Activated gamma-delta T cell treated with Interleukin-2 at 50 U/mL for 16 hours (primary cell): ENCODE data around the gene MEX3D.

Source experiments
- DNase-seq: peaks from one replicate; pipeline ENCODE4 v3.0.0-alpha.2; 2020

Gene MEX3D

DNA sequence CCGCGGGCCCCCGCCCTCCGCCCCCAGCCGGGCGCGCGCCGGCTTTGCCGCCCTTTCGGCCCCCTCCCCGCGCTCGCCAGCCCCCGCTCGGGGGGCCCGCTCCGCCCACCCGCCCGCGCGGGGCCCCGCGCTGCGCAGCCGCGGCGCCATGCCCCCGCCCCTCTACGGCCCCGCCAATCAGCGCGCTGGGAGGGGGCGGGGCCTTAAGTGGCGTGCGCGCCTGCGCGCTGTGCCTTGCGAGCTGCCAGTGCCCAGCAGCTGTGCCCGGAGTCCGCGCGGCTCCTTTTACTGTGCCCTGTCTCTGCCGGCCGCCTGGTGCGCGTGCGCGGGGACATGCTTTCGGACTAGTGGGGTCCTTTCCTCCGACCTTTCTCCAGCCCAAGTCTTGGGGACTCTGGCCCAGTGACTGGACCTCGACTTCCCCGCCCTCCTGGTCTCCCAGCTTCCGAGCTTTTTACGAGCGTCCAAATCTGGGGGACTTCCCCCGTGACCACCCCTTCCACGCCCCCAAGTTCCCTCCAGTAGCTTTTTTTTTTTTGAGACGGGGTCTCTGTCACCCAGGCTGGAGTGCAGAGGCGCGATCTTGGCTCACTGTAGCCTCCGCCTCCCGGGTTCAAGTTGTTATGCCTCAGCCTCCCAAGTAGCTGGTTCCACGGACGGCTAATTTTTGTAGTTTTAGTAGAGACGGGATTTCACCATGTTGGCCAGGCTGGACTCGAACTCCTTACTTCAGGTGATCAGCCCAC, 24.8 kb upstream of the MEX3D start, which contains the start of gene MBD3:
MBD3 (minus strand) TSS at position 111 of the 746 bp plus-strand sequence. CDS start 234 bp downstream, outside the sequence.
- peak; percentile 87 for DNase-seq

DNA sequence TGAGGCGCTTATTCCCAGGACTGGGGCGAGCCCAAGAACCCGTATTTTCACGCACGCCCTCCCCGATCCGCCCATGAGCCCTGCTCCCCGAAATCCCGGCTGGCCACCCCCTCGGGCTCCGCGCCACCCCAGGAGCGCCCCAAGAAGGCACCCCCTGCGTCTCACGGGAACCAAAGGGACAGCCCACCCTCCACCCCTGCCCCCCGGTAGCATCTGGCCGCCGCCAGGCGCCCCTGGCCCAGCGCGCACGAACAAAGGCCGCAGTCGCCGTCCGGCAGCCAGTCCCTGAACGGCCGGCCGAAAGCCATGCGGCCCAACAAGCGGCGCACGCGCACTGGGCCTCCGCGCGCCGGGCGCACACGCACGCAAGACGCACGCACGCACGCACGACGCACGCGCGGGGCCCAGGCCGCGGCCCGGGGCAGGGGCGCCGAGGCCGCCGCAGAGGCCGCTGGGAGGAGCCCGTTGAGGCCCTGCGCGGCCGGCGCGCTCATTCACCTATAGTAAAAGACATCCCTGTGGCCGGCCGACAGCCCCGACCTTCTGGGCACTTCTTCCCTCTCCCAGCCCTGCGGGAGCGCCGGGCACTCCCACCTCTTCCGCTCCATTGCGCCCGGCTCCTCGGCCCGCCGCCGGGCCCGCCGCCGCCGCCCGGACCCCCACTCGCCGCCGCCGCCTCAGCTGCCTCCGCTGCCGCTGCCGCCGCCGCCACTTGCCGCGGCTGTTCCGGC, 24.1 kb upstream of the MEX3D start:
- DNase-seq = peak; percentile 78

- no peak for DNase-seq
These were observed 23.4 kb upstream of the MEX3D start for GRCh38 chr19:1591421-1592023.

DNA sequence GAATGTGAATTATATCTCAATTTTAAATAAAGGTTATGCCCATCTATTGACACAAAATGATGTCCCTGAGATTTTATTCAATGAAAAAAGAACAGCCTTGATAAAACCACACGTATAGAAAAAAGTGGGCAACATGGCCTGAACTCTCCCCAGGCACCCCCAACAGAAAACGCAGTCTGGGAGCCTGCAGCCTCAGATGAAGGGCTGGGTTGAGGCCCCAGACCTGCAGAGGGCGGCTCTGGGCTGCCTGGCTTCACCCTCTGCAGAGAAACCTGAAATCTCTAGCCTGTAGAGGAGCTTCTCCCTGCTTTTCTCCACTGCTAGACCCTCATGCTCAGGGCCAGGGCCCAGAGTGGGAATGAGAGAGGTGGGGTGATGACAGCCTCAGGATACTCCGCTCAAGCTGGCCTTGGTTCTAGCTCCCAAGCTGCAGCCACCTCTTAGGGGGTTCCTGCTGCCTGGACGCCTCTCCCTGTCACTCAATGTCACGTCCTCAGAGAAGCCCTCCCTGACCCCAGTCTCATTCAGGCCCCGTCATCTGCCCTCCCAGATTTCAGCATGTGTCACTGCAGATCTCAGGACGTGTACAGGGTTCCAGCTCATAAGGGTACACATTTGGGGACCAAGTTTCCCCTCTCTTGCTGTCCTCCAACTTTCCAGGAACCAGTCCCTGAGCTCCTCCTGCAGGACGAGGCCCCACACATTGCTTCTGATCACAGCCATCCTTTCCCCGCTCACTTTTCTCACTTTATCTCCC, 22.7 kb upstream of the MEX3D start:
- DNase-seq = no peak

GRCh38 chr19:1587872-1588271, 19.7 kb upstream of the MEX3D start:
- no peak for DNase-seq

GRCh38 chr19:1585243-1585580, 17.1 kb upstream of the MEX3D start:
- DNase-seq = no peak

GRCh38 chr19:1584500-1585242, 16.5 kb upstream of the MEX3D start:
- no peak for DNase-seq

DNA sequence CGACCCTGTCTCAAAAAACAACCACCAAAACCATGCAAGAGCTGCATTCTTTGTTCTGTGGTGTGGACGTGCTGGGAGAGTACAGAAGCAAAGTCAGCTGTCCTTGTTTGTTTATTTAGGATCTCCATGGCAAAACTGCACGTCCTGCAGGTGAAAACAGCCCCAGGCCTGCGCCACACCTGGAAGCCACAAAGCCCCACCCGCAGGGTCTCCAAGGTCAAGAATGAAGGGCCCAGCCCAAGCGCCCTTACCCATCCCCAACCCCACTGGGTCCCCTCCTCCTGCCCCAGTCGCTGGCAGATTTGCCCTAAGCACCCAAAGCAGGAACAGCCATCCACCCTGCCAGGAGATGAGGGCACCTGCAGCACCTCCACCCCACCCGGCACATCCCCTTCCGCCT, 14.1 kb upstream of the MEX3D start:
- no peak for DNase-seq

- DNase-seq = no peak
These were observed 12.8 kb upstream of the MEX3D start for GRCh38 chr19:1580957-1581356.

- no peak for DNase-seq
These were observed 12.3 kb upstream of the MEX3D start for GRCh38 chr19:1580382-1580781.

- DNase-seq = no peak
These were observed 11.1 kb upstream of the MEX3D start for GRCh38 chr19:1579222-1579621.

DNA sequence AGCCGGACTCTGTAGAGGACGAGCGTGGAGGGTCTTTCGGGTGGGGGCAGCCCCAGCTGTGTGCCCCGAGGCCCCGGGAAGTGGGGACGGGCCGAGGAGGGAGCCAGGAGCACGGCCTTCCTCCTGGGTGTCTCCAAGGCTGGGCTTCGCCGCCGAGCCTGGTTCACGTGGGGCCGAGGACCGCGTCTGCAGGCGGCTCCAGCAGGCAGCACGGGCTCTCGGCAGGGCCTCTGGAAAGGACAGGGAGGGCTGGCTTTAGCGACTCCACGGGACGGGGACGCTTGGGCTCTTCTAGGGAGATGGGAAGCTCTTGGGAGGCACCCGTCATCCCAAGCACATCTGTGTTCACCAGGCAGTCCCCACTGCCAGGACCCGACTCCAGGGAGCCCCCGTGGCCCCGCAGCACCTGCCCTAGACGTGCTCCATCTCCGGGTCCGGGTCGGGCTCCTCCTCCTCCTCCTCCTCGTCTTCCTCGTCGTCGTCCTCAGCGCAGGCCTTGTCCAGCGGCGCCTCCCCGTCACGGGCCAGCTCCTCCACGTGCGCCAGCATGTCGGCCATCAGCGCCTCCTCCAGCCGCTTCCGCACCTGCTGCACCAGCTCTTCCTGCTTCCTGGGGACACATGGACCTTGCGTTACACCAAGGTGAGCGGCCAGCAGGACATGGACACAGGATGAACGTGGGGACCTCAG, 9.9 kb upstream of the MEX3D start:
- no peak for DNase-seq

DNA sequence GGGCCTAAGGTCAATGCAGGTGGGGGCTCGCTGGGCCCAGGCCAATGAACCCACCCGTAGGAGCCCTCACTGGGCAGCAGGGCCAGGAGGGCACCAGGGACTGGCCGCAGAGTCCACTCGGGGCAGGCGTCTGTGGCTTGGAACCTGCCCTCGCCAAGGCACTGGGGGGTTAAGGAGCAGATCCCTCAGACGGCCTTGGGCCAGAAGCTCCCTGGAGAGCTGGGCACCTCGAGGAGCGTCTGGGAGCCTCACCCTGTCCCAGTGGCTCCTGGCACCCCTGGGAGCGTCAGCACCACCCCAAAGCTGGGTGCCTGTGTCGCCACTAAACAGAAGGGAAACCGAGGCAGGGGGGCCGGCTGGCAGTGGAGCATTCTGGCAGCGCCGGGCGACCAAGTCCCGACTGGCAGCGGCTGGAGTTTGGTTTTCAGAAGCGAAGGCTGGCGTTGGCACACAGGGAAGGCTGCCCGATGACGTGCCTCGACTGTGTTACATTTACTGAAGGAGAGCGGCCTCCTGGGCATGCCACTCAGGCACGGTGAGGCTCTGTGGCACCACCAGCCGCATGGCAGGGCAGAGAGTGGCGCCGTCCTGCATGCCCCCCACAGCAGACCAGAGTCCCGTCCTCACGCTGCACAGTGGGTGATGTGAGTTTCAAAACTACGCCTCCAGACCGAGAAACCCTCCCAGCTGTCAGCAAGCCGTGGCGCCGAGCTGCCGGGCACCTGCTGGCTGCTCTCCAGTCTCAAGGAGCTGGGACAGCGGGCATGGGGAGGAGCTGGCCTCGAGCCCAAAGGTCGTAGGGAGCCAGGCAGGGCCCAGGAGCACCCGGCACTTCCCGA, 9.2 kb upstream of the MEX3D start:
- DNase-seq = no peak

GRCh38 chr19:1576242-1577089, 8.3 kb upstream of the MEX3D start:
- DNase-seq = no peak

DNA sequence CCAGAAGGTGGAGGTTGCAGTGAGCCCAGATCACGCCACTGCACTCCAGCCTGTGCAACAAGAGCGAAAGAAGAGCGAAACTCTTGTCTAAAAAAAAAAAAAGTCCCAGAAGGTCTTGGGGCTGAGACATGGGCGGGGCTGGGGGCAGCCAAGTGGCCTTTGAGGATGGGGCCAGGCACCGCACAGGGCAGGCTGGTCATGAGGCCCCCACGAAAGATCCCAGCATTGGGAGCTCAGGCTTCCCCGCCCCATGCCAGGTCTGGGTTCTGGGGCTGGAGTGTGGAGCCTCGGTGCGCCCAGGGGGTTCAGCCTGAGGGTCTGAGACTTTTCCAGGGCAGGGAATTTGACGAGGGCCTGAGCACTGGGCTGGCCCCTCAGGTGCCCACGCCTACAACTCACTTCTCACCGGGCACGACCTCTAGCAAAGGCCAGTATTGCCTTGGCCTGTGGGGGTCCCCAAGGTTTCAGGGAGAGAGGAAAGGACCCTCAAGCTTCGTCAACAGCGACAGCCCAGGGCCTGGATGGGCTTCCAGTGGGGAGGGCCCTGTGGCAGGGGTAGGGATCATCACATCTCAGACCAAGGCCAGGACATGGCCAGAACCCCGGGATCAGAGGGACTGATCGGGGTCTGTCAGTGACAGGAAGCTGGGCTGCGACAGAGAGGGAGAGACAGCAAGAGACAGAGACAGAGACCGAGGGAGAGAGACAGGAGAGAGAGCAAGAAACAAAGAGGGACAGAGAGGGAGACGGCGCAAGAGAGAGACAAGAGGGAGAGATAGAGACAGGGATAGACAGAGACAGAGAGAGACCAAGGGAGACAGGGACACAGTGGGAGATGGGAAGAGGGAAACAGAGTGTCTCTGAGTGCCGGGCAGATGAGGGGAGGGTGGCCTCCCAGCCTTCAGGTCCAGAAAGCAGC, 7.5 kb upstream of the MEX3D start:
- no peak for DNase-seq

- no peak for DNase-seq
These were observed 6.4 kb upstream of the MEX3D start for GRCh38 chr19:1574354-1575136.

- no peak for DNase-seq
These were observed 4.7 kb upstream of the MEX3D start for GRCh38 chr19:1572795-1573194.

- no peak for DNase-seq
These were observed 3.2 kb upstream of the MEX3D start for GRCh38 chr19:1571358-1571757.
